ENCODE measurements around the gene PDE4B. TPM values are rescaled to one million over a fixed set of nuclear protein-coding genes. Genes with fewer than 3 reads are reported as not detected.
"Not testable (repeated sequence)": the region's sequence is repeated elsewhere in the genome, so short reads cannot be mapped to it uniquely, and the experiment has no call there.

PDE4B gene
- polyA plus RNA-seq, 1 experiment, result 17.6 TPM

GRCh38 chr1:66108624-66109023 is 315.9 kb downstream of the PDE4B start:
- no peaks in the 10 kb centered on the region for H3K9me3 ChIP-seq (ENCODE audit: control insufficient read depth, insufficient read depth, low read length)
- H3K27ac ChIP-seq (ENCODE audit: low read depth, low read length), result no peak overlapping the region
- DNase-seq (ENCODE audit: low read depth, low spot score), result no peak
- H3K27me3 ChIP-seq (ENCODE audit: control insufficient read depth, insufficient read depth, low read length), result no peaks in the 10 kb centered on the region
- no peak overlapping the region for H3K4me3 ChIP-seq (ENCODE audit: low read depth, low read length)
- no peak for TF ChIP-seq CTCF (IDR thresholded peaks at IDR 0.05; ENCODE audit: low read depth, low read length)
- CTCF ChIA-PET, result no interaction called here
- POLR2A ChIA-PET, result no interaction called here

GRCh38 chr1:66112744-66113400 is 320.2 kb downstream of the PDE4B start:
- no peak for DNase-seq (ENCODE audit: low read depth, low spot score)
- CTCF ChIA-PET, result interaction anchor here (1.6 kb wide), 1 partner anchor 19 kb away, joined by 4 read pairs; no protein-coding TSS in a partner anchor

GRCh38 chr1:66119148-66119547 is 326.5 kb downstream of the PDE4B start:
- TF ChIP-seq CTCF (IDR thresholded peaks at IDR 0.05; ENCODE audit: low read depth, low read length), result no peak
- Histone ChIP-seq H3K27me3 (ENCODE audit: control insufficient read depth, insufficient read depth, low read length) (no peaks in the 10 kb centered on the region), H3K9me3 (ENCODE audit: control insufficient read depth, insufficient read depth, low read length) (no peaks in the 10 kb centered on the region), H3K4me3 (ENCODE audit: low read depth, low read length) (no peak overlapping the region), H3K27ac (ENCODE audit: low read depth, low read length) (no peak overlapping the region)
- no peak for DNase-seq (ENCODE audit: low read depth, low spot score)
- ChIA-PET POLR2A (no interaction called here), CTCF (interaction anchor here (1.5 kb wide), 1 partner anchor 124 kb away, joined by 4 read pairs; no protein-coding TSS in a partner anchor)

More at GRCh38 chr1:66112744-66113400, 320.2 kb downstream of the PDE4B start:
- H3K27ac ChIP-seq (ENCODE audit: low read depth, low read length), result no peak overlapping the region
- no peaks in the 10 kb centered on the region for H3K27me3 ChIP-seq (ENCODE audit: control insufficient read depth, insufficient read depth, low read length)
- H3K9me3 ChIP-seq (ENCODE audit: control insufficient read depth, insufficient read depth, low read length), result no peaks in the 10 kb centered on the region
- POLR2A ChIA-PET, result no interaction called here
- no peak for TF ChIP-seq CTCF (IDR thresholded peaks at IDR 0.05; ENCODE audit: low read depth, low read length)
- H3K4me3 ChIP-seq (ENCODE audit: low read depth, low read length), result no peak overlapping the region

GRCh38 chr1:66124670-66125069 is 332.0 kb downstream of the PDE4B start:
- CTCF ChIA-PET, result no interaction called here
- no peaks in the 10 kb centered on the region for H3K9me3 ChIP-seq (ENCODE audit: control insufficient read depth, insufficient read depth, low read length)
- DNase-seq (ENCODE audit: low read depth, low spot score), result no peak
- no peaks in the 10 kb centered on the region for H3K27me3 ChIP-seq (ENCODE audit: control insufficient read depth, insufficient read depth, low read length)
- no peak overlapping the region for H3K4me3 ChIP-seq (ENCODE audit: low read depth, low read length)
- no peak overlapping the region for H3K27ac ChIP-seq (ENCODE audit: low read depth, low read length)
- POLR2A ChIA-PET, result interaction anchor here (0.6 kb wide), 1 partner anchor 332 kb away, joined by 6 read pairs; the partner anchor contains the start of gene PDE4B
- TF ChIP-seq CTCF (IDR thresholded peaks at IDR 0.05; ENCODE audit: low read depth, low read length), result no peak

GRCh38 chr1:66128641-66129040 is 335.9 kb downstream of the PDE4B start:
- CTCF ChIA-PET; POLR2A ChIA-PET; H3K4me3 ChIP-seq (ENCODE audit: low read depth, low read length); H3K27me3 ChIP-seq (ENCODE audit: control insufficient read depth, insufficient read depth, low read length); H3K9me3 ChIP-seq (ENCODE audit: control insufficient read depth, insufficient read depth, low read length); DNase-seq (ENCODE audit: low read depth, low spot score); H3K27ac ChIP-seq (ENCODE audit: low read depth, low read length): not testable (repeated sequence)
